Measurements from ENCODE around the gene GAS7. TPM values are rescaled to one million over a fixed set of nuclear protein-coding genes. Genes with fewer than 3 reads are reported as not detected.

Gene GAS7
- total RNA-seq, 2 donors from 2014 or later = 69.0 to 70.8 TPM

- Histone ChIP-seq H3K27ac (no peak overlapping the region), H3K36me3 (no peaks in the 10 kb centered on the region), H3K4me3 (no peak overlapping the region), H3K27me3 (replicated peaks; ENCODE audit: insufficient read depth) (no peaks in the 10 kb centered on the region), H3K4me1 (ENCODE audit: control insufficient read depth in 1 of 2, low read depth in 2 of 2) (no peaks in the 10 kb centered on the region), H3K9me3 (no peaks in the 10 kb centered on the region)
- ATAC-seq (ENCODE audit: insufficient number of reproducible peaks, low FRiP score, low read depth) = no peak
- no peak for DNase-seq (ENCODE audit: low spot score)
- no peak for TF ChIP-seq CTCF (IDR thresholded peaks at IDR 0.05)
These were observed 167.3 kb downstream of the GAS7 start for GRCh38 chr17:10031127-10031526.

- no peak overlapping the region for H3K4me3 ChIP-seq
- DNase-seq (ENCODE audit: low spot score) (no peak), ATAC-seq (ENCODE audit: insufficient number of reproducible peaks, low FRiP score, low read depth) (no peak)
- H3K36me3 ChIP-seq = no peaks in the 10 kb centered on the region
- H3K27me3 ChIP-seq (replicated peaks; ENCODE audit: insufficient read depth) = no peaks in the 10 kb centered on the region
- H3K9me3 ChIP-seq = no peaks in the 10 kb centered on the region
- TF ChIP-seq CTCF (IDR thresholded peaks at IDR 0.05) = no peak
- no peak overlapping the region for H3K27ac ChIP-seq
- no peaks in the 10 kb centered on the region for H3K4me1 ChIP-seq (ENCODE audit: control insufficient read depth in 1 of 2, low read depth in 2 of 2)
These were observed 169.3 kb downstream of the GAS7 start for GRCh38 chr17:10029129-10029528.

- ATAC-seq (ENCODE audit: insufficient number of reproducible peaks, low FRiP score, low read depth) (no peak), DNase-seq (ENCODE audit: low spot score) (no peak)
- Histone ChIP-seq H3K9me3 (no peaks in the 10 kb centered on the region), H3K4me3 (no peak overlapping the region), H3K27me3 (replicated peaks; ENCODE audit: insufficient read depth) (no peaks in the 10 kb centered on the region), H3K36me3 (no peaks in the 10 kb centered on the region), H3K4me1 (ENCODE audit: control insufficient read depth in 1 of 2, low read depth in 2 of 2) (no peaks in the 10 kb centered on the region), H3K27ac (no peak overlapping the region)
- no peak for TF ChIP-seq CTCF (IDR thresholded peaks at IDR 0.05)
These were observed 172.2 kb downstream of the GAS7 start for GRCh38 chr17:10025976-10026901.

GRCh38 chr17:10025224-10025623, 173.2 kb downstream of the GAS7 start:
- Histone ChIP-seq H3K27me3 (replicated peaks; ENCODE audit: insufficient read depth) (no peaks in the 10 kb centered on the region), H3K4me3 (no peak overlapping the region), H3K36me3 (no peaks in the 10 kb centered on the region), H3K9me3 (no peaks in the 10 kb centered on the region), H3K4me1 (ENCODE audit: control insufficient read depth in 1 of 2, low read depth in 2 of 2) (no peaks in the 10 kb centered on the region), H3K27ac (no peak overlapping the region)
- DNase-seq (ENCODE audit: low spot score) = no peak
- no peak for ATAC-seq (ENCODE audit: insufficient number of reproducible peaks, low FRiP score, low read depth)
- TF ChIP-seq CTCF (IDR thresholded peaks at IDR 0.05) = no peak

- ATAC-seq (ENCODE audit: insufficient number of reproducible peaks, low FRiP score, low read depth) (no peak), DNase-seq (ENCODE audit: low spot score) (no peak)
- Histone ChIP-seq H3K4me1 (ENCODE audit: control insufficient read depth in 1 of 2, low read depth in 2 of 2) (no peaks in the 10 kb centered on the region), H3K27ac (no peak overlapping the region), H3K36me3 (no peaks in the 10 kb centered on the region), H3K9me3 (no peaks in the 10 kb centered on the region), H3K4me3 (no peak overlapping the region), H3K27me3 (replicated peaks; ENCODE audit: insufficient read depth) (no peaks in the 10 kb centered on the region)
- TF ChIP-seq CTCF (IDR thresholded peaks at IDR 0.05) = no peak
These were observed 176.0 kb downstream of the GAS7 start for GRCh38 chr17:10022416-10022815.

All from thoracic aorta (tissue), 2 donors.